Subcutaneous adipose tissue (tissue), 4 donors: ENCODE results near the gene STRIP2. TPM values are rescaled to one million over a fixed set of nuclear protein-coding genes. Genes with fewer than 3 reads are reported as not detected.

ENCODE experiments used
- total RNA-seq, 4 donors: library from RNA; depleted of rRNA; stranded (reverse); fragments of >200 nt; gene quantifications; one replicate each; pipeline ENCODE4 v1.1.0, GENCODE V29; 2016
- TF ChIP-seq, protein P1 (sequence below): fragments of 450-650 bp; IDR thresholded peaks from one replicate; pipeline ENCODE4 v1.5.1; 2016; ENCODE audit warnings: low read depth, mild to moderate bottlenecking, control low read depth, antibody characterized with exemption, moderate library complexity

The STRIP2 gene
- total RNA-seq, 4 donors from 2014 or later, result 0.22 to 0.68 (median 0.45) TPM

DNA sequence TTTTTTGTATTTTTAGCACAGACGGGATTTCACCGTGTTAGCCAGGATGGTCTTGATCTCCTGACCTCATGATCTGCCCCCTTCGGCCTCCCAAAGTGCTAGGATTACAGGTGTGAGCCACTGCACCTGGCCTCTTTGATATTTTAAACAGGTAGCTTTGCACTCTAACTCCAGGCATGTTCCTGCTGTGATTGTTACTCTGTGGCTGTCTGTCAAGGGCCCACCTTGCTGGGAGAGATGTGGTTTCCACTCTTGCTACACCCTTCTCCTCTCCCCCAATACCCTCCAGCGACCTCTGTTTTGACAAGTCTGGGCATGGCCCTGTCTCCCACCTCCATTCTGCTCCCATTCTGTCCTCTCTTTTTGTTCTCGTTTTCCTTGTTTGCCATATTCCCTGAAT lies 85.2 kb downstream of the STRIP2 start:
- TF ChIP-seq, protein P1, sequence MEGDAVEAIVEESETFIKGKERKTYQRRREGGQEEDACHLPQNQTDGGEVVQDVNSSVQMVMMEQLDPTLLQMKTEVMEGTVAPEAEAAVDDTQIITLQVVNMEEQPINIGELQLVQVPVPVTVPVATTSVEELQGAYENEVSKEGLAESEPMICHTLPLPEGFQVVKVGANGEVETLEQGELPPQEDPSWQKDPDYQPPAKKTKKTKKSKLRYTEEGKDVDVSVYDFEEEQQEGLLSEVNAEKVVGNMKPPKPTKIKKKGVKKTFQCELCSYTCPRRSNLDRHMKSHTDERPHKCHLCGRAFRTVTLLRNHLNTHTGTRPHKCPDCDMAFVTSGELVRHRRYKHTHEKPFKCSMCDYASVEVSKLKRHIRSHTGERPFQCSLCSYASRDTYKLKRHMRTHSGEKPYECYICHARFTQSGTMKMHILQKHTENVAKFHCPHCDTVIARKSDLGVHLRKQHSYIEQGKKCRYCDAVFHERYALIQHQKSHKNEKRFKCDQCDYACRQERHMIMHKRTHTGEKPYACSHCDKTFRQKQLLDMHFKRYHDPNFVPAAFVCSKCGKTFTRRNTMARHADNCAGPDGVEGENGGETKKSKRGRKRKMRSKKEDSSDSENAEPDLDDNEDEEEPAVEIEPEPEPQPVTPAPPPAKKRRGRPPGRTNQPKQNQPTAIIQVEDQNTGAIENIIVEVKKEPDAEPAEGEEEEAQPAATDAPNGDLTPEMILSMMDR, result no peak

DNA sequence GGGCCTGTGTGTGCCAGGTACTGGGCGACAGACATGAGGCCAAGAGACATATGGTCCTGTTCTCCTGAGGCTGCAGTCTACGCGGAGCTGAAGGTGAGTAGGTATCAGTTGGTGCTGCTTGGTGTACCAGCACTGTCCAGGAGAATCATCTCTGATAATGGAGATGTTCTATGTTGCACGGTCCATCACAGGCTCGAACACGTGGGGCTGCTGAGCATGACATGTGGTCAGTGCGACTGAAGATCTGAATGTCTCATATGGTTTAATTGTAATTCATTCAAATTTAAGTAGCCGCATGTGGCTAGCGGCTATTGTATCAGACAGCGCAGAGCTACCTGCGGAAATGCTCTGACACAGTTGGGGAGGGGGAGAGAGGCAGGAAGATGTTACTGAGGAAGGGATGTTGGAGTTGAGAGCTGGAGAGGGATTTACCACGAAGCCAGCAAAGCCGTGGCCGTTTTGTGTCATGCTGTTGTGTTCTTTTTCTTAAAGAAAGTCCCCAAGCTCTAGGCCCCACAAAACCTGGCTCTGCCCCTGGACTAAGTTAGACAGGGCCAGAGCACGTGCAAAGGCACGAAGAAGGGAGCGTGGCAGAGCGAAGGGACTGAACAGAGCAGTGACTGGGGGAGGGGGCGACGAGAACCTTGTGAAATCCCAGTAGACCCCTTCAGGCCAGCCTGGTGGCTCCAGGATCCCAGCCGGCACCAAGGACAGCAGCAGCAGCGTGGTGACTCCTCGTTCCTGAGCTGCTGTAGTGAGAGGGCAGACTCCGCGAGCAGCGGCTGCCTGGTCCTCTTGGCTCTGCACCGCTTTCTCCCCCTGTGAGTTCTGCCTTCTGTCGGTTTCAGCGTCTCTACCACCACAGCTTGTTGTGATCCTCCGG lies 88.1 kb downstream of the STRIP2 start:
- TF ChIP-seq, protein P1, result no peak

DNA sequence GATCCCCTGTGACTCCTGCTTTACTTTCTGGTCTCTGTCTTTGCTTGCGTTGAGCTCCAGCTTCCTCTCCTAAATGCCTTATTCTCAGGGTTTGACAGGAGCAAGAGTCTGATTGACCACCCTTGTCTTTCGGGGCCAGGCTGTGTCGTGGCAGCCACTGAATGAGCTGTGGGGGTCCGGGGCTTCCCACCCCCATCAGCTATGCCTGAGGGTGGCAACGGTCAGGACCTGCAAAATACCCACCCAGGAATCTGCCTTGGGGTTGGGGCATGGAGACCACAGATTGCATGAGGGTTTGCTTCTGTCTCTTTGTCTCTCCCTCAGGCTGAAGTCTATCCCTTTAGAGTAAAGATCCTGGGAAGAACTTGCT lies 88.7 kb downstream of the STRIP2 start:
- TF ChIP-seq, protein P1, result no peak

DNA sequence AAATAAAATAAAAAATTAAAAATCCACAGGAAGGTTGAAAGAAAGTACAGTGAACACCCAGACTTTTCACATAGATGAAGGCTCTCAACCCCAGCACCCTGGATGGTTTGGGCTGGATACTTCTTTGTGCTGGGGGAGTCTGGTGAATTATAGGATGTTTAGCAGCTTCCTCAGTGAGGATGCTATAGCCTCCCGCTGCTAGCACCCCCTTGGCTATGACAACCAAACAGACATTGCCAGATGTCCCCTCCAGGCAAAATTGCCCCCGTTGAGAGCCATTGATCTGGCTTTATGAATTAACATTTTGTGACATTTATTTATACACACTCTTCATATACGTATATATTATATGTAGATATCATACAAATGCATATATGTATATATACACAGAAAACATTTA lies 89.7 kb downstream of the STRIP2 start:
- TF ChIP-seq, protein P1, result no peak

DNA sequence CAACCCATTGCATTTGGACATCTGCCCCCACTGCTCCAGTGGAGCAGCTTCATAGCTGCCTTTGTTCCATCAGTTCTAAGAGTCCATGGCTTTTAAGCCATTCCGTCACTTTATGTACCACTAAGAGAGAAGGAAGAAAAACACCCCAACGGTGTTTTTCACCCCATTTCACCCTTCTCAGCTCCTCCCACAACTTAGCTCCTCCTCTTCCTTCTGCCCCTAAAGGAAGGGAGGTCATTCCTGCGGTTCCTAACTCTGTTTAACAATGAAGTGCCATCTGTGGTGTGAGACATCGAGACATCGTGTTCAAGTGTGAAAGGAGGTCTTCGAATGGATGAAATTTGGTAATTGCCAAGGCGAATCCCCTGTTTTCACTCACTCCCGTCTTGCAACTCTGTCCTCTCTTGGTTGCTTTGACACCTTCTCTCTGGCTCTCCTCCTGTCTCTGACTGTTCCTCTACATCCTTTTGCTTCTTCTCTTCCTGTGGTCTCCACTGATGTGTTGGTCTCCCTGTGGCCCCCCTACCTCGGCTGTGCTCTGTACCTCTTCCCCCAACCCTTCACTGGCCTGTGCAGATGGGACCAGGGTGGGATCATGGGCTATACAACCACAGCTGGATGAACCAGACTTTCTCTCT lies 91.1 kb downstream of the STRIP2 start:
- TF ChIP-seq, protein P1, result no peak

DNA sequence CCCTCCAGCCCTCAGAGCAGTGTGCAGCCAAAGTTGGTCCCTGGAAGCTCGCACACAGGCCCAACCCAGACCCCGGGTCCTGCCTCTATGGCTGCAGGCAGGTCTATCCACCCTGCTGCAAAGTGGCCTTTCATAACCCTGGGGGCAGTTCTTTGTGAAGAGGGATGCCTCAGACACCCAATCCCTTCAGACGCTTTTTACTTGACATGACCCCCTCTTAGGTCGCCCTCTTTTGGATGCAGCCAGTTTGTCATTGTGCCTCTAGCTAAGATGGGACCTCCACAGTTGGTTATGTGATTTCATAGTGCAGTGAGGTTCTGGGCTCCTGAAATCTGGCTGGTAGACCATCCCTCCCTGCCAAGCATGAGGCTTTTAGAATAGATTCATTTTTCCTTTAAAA lies 95.4 kb downstream of the STRIP2 start:
- TF ChIP-seq, protein P1, result no peak

DNA sequence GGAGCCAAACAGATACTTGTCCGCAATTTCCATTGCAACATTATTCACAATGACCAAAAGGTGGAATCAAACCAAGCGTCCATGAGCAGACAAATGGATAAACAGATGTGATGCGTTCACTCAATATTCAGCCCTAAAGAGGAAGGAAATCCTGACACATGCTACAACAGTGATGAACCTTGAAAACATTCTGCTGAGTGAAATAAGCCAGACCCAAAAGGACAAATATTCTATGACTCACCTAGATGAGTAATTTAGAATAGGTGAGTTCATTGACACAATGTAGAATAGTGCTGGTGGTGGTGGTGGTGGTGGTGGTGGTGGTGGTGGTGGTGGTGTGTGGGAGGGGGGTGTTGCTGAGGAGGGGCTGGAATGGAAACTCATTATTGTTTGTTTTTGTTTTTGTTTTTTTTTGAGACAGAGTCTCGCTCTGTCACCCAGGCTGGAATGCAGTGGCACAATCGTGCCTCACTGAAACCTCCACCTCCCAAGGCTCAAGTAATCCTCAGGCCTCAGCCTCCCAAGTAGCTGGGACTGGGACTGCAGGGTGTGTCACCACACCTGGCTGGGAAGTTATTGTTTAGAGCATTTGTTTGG lies 96.7 kb downstream of the STRIP2 start:
- TF ChIP-seq, protein P1, result no peak
